Measurements from ENCODE around the gene EYA2.

EYA2 gene

DNA sequence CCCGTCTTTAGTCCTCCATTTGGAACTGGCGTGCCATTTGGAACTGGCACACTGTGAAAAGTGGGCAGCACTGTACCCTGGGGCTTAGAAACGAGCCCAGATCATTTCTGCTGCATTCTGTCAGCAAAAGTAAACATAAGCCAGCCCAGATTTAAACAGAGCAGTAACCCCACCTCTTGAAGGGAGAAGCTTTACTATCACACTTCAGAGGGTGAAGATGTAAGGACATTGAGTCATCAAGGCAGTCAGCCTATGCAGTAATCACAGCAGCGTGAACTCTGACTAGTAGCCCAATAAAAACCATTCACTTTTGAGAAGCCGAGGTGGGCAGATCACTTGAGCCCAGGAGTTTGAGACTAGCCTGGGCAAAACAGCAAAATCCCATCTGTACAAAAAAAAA, 216.9 kb downstream of the EYA2 start:
- no peak for DNase-seq (ENCODE audit: low spot score)

DNA sequence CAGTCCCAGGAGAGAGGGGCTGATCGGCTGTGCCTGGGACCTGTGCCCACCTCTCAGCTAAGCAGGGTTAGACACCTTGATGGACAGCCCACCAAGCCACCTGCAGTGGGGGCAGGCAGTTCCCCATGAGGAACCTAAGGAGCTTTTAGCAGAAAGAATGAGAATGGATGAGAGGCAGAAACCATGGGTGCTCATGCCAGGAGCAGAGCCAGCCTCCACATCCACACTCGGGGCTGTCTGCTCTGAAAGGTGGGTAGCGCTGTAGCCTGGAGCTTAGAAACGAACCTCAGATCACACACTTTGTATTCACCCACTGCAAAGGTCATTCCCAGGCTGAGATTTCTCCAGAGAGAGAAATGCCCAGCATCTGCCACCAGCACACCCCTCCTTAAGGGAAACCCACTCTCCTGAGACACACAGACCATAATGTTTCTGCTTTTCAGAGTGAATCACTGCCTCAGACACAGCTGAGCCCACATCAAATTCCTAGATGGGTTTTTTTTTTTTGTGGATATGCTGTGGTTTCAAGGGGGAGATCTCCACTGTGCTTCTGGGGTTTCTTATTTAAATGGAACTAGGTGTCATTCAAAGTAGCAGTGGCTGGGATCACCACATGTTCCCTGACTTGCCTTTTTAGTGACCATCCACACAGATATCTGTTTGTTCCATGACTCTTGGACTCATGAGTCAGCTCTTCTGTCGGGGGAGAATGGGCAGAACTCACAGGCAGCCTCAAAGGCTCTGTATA, 218.9 kb downstream of the EYA2 start:
- no peak for DNase-seq (ENCODE audit: low spot score)

- DNase-seq (ENCODE audit: low spot score) = no peak
Measured at GRCh38 chr20:47115694-47116093, 221.1 kb downstream of the EYA2 start.

GRCh38 chr20:47117371-47117770, 222.7 kb downstream of the EYA2 start:
- DNase-seq (ENCODE audit: low spot score) = no peak

GRCh38 chr20:47117773-47118172, 223.1 kb downstream of the EYA2 start:
- DNase-seq (ENCODE audit: low spot score) = no peak

- no peak for DNase-seq (ENCODE audit: low spot score)
Measured at GRCh38 chr20:47118206-47118605, 223.6 kb downstream of the EYA2 start.

DNA sequence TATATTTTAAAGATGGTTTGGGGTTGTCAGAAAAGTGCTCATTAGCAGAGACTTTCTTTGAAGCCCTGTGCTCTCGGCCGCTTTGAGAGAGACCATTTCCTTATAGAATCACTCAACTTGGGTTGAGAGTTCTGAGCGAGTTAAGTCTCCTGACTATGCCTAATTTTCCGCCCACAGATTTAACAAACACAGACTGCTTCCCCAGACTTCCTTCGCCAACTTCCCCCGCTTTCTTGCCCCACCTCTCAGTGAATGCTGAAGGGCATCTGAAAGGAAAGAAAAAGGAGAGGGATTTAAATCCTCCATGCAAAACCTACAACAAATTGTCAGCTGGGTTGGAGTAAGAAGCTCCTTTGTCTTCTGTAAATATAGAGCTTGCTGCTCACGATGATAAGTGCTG, 224.0 kb downstream of the EYA2 start:
- DNase-seq (ENCODE audit: low spot score) = no peak

GRCh38 chr20:47120346-47120936, 225.8 kb downstream of the EYA2 start:
- no peak for DNase-seq (ENCODE audit: low spot score)

DNA sequence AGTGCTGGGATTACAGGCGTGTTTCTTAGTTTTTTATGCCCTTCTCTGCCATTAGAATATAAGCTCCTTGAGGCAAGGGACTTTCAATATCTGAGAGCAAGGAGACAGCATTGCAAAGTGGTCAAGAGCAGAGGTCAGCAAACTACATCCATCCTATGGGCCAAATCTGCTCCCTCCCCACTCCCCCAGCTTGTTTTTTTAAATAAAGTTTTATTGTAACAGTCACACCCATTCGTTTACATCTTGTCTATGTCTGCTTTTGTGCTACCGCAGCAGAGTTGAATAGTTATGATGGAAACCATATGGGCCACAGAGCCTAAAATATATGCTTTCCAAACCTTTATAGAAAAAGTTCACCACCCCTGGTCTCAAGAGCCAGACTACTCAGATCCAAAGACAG, 227.9 kb downstream of the EYA2 start:
- no peak for DNase-seq (ENCODE audit: low spot score)

GRCh38 chr20:47124181-47124717, 229.6 kb downstream of the EYA2 start:
- DNase-seq (ENCODE audit: low spot score) = no peak

DNA sequence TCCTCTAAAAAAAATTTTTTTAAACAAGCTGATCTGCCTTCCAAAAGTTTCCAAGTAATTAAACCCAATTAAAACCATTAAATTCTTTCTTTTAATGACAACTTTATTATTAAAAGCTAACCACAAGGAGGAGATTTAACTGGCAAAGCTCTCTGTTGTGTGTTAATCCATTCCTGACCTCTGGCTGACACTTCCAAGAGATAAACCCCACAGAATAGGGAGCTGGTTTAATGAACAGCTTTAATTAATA, 230.8 kb downstream of the EYA2 start:
- DNase-seq (ENCODE audit: low spot score) = no peak

- DNase-seq (ENCODE audit: low spot score) = no peak
Measured at GRCh38 chr20:47125758-47126591, 231.3 kb downstream of the EYA2 start.

DNA sequence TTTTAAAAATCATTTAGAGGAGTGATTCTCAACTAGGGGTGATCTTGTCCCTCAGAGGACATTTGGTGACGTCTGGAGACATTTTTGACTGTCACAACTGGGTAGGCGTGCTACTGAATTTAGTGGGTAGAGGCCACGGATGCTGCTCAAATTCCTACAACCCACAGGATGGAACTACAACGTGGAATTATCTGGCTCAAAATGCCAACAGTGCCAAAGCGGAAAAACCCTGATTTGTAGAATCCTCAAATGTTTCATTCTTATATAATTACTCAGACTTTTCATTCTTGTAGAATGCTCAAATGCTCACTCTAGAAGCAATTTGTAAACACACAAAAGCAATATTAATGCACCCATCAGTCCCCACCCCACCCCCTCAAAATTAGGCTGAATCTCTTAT, 232.1 kb downstream of the EYA2 start:
- no peak for DNase-seq (ENCODE audit: low spot score)

GRCh38 chr20:47127546-47127945, 232.9 kb downstream of the EYA2 start:
- no peak for DNase-seq (ENCODE audit: low spot score)

DNA sequence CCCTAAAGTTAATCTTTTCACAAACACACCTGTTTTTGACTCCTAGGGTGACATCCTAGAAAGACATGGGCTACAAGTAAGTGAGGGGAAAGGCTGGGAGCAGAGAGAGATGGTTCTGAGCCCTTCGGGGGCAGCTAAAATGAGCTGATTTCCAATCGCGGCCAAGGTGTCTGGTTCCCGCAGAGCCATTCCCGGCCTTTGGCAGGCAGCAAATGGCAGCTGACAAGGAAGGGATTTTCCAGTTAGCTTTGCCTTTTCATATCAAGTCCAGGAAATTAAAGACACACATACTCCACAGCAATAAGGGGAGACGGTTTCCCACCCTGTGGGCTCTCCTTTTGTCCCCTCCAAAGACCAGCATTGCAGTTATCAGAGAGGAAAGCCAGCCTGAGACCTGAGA, 233.4 kb downstream of the EYA2 start:
- no peak for DNase-seq (ENCODE audit: low spot score)

GRCh38 chr20:47129306-47129705, 234.7 kb downstream of the EYA2 start:
- DNase-seq (ENCODE audit: low spot score) = no peak

DNA sequence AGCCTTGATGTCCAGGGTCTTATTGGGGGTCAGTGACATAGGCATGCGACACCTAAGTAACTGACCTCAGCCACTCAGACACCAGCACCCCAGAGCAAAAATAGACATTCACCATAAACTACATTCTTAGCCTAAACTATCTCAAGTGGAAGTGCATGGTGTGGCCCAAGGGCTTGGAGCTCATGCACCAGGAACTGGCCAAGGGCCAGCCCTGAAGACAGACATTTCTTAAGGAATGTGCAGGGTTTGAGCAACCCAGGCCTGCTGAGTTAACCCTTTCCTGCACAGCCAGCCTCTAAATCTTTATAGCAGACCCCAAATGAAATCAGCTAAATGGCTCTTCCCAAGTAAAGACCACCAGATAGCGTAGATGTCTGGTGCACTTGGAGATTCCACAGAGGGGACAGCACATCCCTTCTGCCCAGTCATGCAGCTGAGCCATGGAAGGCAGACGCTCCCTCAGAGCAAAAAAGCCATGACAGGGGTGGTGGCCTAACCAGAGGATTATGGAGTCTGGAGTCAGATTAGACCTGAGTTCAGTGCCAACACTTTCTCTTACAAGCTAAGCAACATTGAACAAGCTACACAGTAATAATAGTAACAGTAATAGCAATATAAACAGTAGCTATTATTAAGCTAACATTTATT, 239.3 kb downstream of the EYA2 start:
- no peak for DNase-seq (ENCODE audit: low spot score)

DNA sequence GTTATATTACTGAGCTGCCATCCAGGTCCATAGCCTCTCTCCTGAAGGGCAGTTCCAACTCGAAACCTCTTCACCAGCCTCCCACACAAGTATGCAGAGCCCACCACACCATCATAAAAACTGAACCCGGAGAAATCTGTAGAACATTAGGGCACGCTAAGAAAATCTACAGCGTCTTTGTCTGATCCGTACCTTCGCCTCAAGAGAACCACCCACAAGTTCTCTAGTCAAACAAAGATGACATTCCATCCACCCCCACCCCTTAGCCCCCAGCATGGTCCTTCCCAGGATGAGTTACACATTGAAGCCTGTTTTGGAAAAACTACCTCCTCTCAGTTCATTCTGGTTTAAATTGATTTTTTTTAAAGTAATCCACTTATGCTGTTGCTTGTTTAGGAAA, 242.1 kb downstream of the EYA2 start:
- no peak for DNase-seq (ENCODE audit: low spot score)

- no peak for DNase-seq (ENCODE audit: low spot score)
Measured at GRCh38 chr20:47137231-47137870, 242.7 kb downstream of the EYA2 start.

DNA sequence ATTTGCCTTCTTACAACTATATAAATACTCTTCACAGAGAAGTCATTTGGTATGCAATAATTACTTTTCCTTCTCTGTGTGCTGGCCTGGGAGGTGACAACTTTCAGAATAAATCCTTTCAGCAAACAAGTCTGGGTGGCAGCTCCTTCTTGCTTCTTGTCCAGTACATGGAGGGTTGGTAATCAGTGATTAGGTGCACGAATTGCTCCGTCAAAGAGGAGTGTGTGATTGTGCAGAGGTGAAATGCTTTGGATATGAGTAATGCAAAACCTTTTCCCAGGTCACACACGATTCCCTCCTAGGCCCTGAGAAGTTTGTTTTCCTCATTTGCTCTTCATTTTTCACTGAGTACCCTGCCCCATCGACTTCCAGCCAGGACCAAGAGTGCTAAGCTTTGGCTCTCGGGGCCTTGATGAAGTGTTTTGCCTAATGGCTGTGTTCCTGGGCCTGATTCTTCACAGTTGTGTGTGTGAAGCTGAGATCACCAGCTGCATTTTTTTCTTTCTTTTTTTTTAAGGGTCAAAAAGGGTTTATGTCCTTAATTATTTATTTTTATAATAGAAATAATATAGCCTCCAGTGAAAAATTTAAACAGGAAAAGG, 245.4 kb downstream of the EYA2 start:
- no peak for DNase-seq (ENCODE audit: low spot score)

GRCh38 chr20:47141350-47141921, 246.8 kb downstream of the EYA2 start:
- no peak for DNase-seq (ENCODE audit: low spot score)
